Activated CD8-positive, alpha-beta memory T cell treated with anti-CD3 and anti-CD28 coated beads, Interleukin-2, amount 50 U/mL, for 4 hours (primary cell): ENCODE results near the gene KLHL41.
A peak's percentile ranks its signal among the peaks of the same experiment; 100 is the strongest.
"Not testable (repeated sequence)": the region's sequence is repeated elsewhere in the genome, so short reads cannot be mapped to it uniquely, and the experiment has no call there.

Experiments
- DNase-seq: peaks from one replicate; pipeline ENCODE4 v3.0.0-alpha.2; 2020

Gene KLHL41

DNA sequence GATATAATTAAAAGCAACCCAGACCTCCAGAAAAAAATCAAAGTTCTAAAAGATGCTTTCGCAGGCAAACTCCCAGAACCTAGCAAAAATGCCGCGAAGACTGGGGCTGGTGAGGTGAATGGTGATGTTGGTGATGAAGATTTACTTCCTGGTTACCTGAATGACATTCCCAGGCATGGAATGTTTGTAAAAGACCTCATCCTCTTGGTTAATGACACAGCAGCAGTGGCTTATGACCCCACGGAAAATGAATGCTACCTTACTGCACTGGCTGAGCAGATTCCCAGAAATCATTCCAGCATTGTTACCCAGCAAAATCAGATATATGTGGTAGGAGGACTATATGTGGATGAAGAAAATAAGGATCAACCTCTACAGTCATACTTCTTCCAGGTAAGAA, 994 bp downstream of the KLHL41 start:
- no peak for DNase-seq

DNA sequence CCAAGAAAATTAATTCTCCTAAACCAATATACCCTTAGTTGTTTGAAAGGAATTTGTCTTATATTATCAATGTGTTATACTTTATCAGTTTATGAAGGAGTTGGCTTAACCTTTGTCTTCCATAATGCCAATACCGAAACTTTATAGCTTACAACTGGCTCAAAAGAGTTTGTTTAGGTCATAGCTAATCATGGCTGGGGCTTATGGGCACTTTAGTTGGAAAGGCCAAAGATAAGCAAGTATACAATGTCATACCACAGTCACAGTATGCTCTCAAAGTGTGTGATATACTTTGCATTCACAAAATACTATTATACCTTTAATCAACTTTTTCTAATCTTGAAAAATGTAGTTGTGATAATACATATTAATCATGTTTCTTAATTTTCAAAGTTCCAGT, 2.3 kb downstream of the KLHL41 start:
- no peak for DNase-seq

DNA sequence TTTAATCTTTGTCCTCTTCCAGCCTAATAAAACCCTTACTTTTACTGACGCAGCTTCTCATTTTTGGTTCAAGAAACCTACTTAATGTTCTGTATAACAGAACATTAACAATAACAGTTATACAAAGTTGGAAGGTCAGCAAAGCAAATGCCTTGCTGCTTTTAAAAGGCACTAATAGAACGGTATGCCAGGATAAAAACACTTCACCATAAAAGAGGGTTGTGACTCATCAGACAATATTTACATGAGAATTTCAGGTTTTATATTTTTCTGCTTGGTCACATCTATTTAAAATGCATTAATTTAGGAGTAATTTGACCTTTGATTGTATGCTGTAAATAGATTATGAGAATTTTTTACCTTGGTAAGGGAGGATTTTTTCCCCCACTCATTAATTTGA, 3.0 kb downstream of the KLHL41 start:
- DNase-seq: no peak

- no peak for DNase-seq
Observed at GRCh38 chr2:169513094-169513493, 3.6 kb downstream of the KLHL41 start.

DNA sequence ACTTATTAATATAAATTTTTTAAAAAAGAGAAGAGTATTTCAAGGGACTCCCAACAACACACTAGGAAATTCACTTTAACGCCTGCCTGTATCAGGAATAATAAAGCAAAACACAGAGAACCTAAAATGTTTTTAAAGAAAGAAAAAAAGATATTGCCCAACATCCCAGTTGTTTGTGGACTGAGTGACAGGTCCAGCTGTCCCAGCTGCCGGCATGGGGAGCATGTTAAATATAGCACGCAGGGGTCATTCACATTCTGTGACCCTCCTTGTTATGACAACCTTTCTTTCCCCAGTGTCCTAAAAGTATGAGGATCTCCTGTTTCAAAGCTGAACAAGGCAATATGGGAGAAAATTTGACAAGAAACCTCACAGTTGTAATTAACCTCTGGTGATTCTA, 4.4 kb downstream of the KLHL41 start:
- no peak for DNase-seq

DNA sequence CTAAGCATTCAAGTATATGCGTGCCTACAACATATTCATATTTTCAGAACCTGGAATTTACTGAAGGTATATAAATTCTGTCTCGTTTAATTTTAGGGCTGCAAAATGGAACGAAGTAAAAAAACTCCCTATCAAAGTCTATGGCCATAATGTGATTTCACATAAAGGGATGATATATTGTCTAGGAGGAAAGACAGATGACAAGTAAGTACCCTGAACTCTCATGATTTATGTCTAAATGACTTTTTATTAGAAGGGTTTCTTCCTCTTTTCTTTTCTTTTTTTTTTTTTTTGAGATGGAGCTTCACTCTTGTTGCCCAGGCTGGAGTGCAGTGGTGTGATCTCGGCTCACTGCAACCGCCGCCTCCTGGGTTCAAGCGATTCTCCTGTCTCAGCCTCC, 5.3 kb downstream of the KLHL41 start:
- DNase-seq: not testable (repeated sequence)

GRCh38 chr2:169516488-169516995, 7.0 kb downstream of the KLHL41 start:
- not testable (repeated sequence) for DNase-seq

DNA sequence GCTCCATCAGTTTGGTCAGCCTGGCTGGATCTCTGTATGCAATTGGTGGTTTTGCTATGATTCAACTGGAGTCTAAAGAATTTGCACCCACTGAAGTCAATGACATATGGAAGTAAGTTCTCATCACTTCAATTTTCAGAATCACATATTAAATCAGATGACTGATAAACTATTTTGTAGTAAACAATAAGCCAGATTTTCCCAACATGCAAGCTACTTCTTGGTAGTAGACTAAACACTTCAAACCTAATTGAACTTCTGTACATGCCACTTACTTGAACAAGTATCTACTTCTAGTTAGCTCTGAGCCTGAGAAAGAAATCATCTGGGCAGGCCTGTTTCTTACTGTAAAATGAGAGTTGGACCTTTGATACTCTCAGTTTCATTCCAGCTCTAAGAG, 11.4 kb downstream of the KLHL41 start:
- DNase-seq: no peak

DNA sequence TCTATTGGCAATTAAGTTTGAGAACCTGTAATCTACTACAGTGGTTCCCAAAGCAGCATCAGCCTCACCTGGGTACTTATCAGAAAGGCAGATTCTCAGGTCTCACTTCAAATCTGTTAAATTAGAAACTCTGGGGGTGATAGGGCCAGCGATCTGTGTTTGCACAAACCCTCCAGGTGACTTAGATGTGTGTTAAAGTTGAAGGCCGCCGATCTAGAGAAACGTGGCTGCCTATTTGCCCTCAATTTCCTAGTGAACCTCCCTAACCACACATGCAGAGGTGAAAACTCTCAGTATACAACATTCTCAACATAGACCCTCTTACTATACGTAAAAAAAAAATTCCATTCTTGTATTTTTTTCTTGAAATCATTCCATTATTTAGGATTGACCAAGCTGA, 14.2 kb downstream of the KLHL41 start:
- DNase-seq: no peak

DNA sequence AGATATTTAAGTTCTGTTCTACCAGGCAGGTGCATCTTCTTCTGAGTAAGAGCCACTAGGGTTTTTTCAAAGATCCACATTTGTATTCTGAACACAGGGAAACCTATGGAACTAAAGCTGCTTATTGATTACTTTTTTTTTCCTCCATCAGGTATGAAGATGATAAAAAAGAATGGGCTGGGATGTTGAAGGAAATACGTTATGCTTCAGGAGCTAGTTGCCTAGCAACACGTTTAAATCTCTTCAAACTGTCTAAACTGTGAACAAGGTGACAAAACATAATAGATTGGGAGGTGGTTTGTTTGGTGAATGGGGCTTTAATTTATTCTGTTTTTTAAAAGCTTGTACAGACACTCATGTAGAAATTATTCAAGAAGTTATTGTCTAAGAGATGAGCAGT, 15.9 kb downstream of the KLHL41 start:
- DNase-seq: no peak

- no peak for DNase-seq
Observed at GRCh38 chr2:169526451-169526850, 16.9 kb downstream of the KLHL41 start.

DNA sequence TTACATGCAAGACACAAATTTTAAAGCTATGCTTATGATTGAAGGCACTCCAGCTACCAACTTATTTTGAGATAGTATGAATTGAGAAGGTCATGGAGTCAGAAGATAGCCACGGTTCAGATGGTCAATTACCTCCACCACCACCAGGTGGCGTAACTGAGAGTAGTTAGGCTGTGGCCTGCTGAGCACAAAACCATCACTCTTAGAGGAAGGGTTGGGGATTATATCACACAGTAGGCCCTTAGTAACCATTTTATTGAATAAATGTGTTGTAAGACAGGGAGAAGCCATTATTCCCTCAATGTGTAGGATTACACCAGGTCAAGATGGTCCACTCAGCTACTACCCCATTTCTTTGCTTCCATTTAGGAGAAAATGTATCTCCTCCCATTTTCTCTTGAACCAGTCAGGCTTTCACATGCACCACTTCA, 18.8 kb downstream of the KLHL41 start:
- peak; percentile 76 for DNase-seq

DNA sequence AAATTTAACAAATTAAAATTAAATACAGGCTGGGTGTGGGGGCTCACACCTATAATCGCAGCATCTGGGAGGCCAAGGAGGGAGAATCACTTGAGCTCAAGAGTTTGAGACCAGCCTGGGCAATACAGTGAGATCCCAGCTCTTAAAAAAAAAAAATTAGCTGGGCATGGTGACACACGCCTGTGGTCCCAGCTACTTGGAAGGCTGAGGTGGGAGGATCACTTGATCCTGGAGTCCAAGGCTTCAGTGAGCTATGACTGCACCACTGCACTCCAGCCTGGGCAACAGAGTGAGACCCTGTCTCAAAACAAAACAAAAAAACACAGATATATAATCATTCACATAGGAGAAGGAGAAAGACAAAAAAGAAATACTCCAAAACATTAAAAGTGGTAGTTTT, 30.0 kb downstream of the KLHL41 start:
- DNase-seq: not testable (repeated sequence)

DNA sequence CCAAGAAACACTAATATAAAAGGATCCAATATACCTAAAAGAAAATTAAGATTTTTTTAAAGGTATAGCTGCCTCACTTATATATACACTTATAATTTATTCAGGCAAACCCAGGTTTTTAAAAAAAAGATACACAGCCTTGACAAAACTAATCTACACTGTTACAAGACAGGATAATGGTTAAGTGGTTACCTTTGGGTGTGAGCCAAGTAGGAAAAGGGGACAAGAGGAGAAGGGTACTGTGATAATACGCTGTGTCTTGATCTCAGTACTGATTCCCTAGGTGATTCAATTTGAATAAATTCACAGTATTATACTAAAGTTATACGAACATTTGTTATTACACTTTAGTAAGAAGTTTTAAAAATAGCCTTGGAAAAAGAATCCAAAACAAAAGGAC, 30.6 kb downstream of the KLHL41 start:
- no peak for DNase-seq

DNA sequence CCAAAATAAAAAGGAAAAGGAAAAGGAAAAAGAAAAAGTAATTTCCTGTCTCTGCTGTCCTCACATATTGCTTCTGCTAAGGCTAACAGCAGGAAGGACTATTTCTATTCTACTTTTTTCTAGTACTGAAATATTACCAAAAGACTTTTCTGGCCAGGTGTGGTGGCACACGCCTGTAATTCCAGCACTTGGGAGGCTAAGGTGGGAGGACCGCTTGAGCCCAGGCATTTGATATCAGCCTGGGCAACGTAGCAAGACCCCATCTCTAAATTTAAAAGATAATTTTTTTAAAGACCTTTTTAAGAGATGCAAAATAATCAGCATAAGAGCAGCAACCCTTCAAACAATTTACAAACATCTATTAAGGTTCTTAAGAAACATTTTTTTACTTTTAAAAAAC, 32.9 kb downstream of the KLHL41 start:
- no peak for DNase-seq

GRCh38 chr2:169546756-169547155, 37.3 kb downstream of the KLHL41 start:
- DNase-seq: no peak

DNA sequence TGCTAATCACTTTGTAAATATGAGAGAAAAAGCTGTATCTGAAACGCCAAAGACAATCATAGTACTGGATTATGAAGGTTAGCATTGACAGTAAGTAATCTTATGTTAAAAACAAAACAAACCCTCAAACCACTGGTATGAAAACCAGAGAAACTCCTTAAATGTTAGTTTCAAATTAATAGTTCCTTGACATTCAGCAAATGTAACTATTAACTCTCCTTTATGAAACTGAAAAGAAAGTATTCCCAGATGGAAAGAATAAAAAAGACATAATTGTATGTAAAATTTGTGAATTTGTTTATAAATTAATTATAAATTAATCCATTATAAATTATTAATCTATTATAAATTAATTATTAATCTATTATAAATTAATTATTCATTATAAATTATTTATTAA, 51.9 kb downstream of the KLHL41 start:
- DNase-seq: no peak

- not testable (repeated sequence) for DNase-seq
Observed at GRCh38 chr2:169562084-169562483, 52.6 kb downstream of the KLHL41 start.

DNA sequence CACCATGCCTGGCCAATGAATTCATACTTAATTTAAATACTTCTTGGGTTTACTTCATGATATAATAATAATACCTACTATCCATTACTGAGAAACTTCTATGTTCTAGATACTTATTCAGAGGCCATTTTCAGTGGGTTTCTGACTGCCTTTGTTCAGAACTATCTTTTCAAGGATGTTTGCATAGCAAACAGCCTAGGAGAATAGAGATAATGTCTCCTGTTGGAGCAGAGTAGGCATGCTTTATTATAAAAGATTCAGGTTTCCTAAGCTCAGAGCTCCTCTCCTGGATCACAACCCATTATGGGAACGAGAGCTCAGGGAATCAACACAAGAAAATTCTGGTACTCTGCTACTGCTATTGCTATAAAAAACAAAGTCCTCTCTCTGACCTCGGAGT, 53.0 kb downstream of the KLHL41 start:
- DNase-seq: no peak

DNA sequence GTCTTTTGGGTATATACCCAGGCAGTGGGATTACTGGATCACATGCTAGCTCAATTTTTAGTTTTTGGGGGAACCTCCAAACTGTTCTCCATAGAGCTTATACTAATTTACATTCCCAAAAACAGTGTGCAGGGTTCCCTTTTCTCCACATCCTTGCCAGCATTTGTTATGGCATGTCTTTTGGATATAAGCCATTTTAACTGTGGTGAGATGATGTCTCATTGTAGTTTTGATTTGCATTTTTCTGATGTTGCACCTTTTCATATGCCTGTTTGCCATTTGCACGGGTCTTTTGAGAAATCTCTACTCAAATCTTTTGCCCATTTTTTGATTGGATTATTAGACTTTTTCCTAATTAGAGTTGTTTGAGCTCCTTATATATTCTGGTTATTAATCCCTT, 56.2 kb downstream of the KLHL41 start:
- no peak for DNase-seq

- DNase-seq: no peak
Observed at GRCh38 chr2:169569948-169570347, 60.4 kb downstream of the KLHL41 start.

- DNase-seq: not testable (repeated sequence)
Observed at GRCh38 chr2:169570752-169571151, 61.2 kb downstream of the KLHL41 start.

DNA sequence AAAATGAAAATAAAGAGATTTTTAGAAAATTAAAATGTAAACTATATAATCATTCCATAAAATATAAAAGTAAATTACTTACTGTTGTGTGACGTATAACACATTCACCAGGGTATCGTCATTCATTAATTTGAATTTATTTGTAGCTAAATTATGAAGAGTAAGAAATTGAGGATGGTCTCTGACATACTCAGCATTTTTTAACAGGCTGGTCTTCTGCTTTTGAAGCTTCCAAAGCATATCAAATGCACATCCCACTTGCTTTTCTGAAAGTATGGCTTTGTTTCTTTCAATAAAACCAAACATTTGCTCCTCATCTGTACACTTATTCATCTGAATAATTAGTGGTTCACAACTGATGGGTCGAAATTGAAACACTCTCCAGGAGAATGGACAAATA, 62.1 kb downstream of the KLHL41 start:
- no peak for DNase-seq

GRCh38 chr2:169572189-169572588, 62.7 kb downstream of the KLHL41 start:
- DNase-seq: no peak

DNA sequence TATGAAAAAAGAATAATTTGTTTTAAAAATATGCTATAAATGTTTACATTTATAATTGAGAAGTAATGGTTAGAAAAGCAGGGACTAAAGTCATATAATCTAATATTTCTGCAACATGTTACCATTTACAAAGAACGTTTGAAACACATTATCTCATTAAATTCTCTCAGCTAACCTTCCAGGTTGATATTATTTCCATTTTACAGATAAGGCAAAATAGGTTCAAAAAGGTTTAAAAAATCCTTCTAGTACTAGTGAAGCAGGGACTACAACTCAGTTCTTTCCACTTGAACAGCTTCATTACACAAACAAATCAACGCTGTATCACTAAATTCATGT, 63.3 kb downstream of the KLHL41 start:
- no peak for DNase-seq
